ENCODE data around the gene UBXN11.

GRCh38 chr1:26352338-26352679, 45.9 kb upstream of the UBXN11 start:
- TF ChIP-seq POLR2A (IDR thresholded peaks at IDR 0.05; ENCODE audit: low read depth, low read length), result no peak
- TF ChIP-seq POLR2AphosphoS5 (IDR thresholded peaks at IDR 0.05; ENCODE audit: low read depth, low read length), result no peak

All from GM12892 (cell line).